Fibroblast of skin of left quadriceps (primary cell): ENCODE results near the gene CYP46A1.
"Not testable (repeated sequence)": the region's sequence is repeated elsewhere in the genome, so short reads cannot be mapped to it uniquely, and the experiment has no call there.

ENCODE experiments used
- DNase-seq, 2 experiments: peaks; one replicate each; pipeline ENCODE4 v3.0.0-alpha.2; 2013; ENCODE audit warnings: low read depth in 2 of 2

The CYP46A1 gene

DNA sequence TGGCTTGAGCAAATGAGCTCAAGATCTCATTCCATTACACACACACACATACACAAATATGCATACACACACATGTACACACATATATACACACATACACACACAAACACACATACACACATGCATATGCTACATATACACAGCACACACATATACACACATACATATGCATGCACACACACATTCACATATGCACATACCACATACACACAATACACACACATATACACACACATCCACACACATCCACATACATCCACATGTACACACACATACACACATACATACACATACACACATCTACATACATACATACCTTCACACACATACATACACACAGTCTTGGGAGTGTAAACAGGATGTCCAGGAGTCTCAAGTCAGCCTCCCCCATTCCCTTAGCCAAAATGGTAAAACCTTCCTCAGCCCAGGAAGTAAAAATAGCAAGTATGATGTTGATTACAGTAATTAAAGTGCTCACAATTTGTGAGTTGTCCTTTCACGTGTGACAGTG is 26.4 kb upstream of the CYP46A1 start:
- no peak for DNase-seq

- DNase-seq: no peak
Observed at GRCh38 chr14:99658218-99658845, 25.8 kb upstream of the CYP46A1 start.

DNA sequence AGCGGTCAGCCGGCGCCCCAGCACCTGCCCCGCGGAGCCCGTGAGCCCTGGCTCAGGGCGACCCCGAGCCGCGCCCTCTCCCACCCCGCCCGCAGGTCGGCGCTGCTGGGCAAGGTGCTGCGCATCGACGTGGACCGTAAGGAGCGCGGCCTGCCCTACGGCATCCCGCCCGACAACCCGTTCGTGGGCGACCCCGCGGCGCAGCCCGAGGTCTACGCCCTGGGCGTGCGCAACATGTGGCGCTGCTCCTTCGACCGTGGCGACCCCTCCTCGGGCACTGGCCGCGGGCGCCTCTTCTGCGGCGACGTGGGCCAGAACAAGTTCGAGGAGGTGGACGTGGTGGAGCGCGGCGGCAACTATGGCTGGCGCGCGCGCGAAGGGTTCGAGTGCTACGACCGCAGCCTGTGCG is 24.8 kb upstream of the CYP46A1 start:
- DNase-seq: no peak

GRCh38 chr14:99660006-99660566 is 24.0 kb upstream of the CYP46A1 start:
- DNase-seq: no peak

GRCh38 chr14:99660794-99661193 is 23.3 kb upstream of the CYP46A1 start:
- DNase-seq: no peak

DNA sequence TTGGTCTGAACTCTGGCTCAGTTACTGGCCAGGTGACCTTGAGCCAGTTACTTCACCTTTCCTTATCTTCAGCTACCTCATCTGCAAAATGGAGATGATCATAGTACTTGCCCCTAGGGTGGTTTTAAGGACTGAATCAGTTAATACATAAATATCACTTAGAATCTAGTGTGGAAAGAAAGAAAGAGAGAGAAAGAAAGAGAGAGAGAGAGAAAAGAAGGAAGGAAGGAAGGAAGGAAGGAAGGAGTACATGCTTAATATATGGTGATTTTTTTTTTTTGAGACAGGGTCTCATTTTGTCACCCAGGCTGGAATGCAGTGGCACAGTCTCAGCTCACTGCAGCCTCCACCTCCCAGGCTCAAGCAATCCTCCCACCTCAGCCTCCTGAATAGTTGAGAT is 22.9 kb upstream of the CYP46A1 start:
- DNase-seq: not testable (repeated sequence)

DNA sequence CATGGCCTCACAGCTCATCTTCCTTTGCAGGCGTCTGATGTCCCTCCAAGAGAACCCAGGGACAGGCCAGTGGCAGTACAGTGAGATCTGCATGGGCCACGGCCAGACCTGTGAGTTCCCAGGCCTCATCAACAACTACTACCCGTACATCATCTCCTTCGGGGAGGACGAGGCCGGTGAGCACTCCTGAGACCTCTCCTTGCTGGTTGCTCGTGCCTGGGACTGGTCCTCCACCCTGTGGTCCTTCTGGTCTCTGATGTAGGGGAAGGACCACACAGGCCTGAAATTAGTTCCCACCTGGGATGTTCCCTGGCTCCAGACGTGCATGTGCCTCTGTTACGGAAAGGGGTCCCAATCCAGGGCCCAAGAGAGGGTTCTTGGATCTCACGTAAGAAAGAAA is 21.3 kb upstream of the CYP46A1 start:
- no peak for DNase-seq

GRCh38 chr14:99663386-99664057 is 20.6 kb upstream of the CYP46A1 start:
- DNase-seq: no peak

DNA sequence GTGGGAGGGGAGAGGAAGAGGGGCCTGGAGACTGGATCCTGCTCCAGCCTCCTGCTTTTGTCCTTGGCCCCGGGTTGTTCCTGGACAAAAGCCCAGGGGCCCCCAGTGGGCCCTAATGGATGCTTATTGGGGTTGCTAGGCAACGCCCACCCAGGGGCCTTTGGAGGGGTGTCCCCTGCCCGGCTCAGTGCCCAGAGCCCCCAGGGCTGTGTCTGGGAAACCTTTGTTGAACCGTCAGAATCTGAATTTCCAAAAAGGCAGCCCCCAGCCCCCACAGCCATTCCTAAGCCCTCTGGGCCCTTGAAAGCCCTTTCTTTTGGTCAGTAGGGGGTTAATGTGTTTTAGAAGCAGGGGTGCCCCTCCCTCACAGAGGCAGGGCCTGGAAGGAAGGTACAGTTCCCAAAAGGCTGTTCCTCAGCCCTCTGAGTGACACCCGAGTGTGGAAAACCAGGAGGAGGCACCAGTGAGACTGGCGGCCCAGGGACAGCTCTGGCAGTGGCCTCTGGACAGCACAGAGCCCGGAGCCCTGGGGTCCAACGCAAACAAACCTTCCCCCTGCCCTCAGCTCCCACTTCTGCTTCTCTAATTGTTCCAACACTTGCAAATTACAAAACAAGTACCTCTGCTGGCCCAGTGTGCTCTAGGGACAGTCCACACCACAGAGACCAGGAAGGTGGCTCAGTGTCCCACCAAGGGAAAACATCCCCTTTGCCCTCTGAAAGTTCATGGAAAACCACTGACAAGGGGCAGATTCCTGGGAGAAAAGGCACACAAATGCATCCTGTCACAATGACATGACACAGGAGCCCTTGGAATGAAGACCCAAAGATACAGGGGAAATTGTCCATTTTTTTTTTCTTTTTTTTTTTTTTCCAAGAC is 19.8 kb upstream of the CYP46A1 start:
- no peak for DNase-seq

DNA sequence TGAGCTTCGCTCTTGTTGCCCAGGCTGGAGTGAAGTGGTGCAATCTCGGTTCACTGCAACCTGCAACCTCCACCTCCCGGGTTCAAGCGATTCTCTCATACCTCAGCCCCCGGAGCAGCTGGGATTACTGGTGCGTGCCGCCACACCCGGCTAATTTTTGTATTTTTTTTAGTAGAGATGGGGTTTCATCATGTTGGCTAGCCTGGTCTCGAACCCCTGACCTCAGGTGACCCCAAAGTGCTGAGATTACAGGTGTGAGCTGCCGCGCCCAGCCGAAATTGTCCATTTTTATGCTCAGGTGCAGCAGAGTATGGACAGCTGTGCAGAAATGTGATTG is 19.2 kb upstream of the CYP46A1 start:
- DNase-seq: no peak

- no peak for DNase-seq
Observed at GRCh38 chr14:99666533-99666932, 17.6 kb upstream of the CYP46A1 start.

DNA sequence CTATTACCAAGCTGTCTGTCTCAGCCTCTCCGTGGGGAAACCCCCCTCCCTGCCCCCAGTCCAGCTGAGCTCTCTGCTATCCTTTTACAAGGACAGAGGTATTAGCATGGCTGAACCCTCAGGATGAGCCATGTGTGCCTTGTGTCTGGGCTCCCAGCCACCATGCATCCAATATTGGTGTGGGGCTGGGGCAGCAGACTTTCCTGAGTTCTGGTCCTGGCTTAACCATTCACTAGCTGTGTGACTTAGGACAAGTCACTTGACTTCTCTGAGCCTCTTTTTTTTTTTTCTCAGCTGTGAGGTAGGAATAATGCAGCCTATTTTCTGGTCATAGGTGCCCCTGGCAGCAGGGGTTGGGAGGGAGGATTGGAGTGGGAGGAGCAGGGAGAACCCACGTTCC is 17.1 kb upstream of the CYP46A1 start:
- DNase-seq: no peak

- no peak for DNase-seq
Observed at GRCh38 chr14:99667821-99668220, 16.3 kb upstream of the CYP46A1 start.

DNA sequence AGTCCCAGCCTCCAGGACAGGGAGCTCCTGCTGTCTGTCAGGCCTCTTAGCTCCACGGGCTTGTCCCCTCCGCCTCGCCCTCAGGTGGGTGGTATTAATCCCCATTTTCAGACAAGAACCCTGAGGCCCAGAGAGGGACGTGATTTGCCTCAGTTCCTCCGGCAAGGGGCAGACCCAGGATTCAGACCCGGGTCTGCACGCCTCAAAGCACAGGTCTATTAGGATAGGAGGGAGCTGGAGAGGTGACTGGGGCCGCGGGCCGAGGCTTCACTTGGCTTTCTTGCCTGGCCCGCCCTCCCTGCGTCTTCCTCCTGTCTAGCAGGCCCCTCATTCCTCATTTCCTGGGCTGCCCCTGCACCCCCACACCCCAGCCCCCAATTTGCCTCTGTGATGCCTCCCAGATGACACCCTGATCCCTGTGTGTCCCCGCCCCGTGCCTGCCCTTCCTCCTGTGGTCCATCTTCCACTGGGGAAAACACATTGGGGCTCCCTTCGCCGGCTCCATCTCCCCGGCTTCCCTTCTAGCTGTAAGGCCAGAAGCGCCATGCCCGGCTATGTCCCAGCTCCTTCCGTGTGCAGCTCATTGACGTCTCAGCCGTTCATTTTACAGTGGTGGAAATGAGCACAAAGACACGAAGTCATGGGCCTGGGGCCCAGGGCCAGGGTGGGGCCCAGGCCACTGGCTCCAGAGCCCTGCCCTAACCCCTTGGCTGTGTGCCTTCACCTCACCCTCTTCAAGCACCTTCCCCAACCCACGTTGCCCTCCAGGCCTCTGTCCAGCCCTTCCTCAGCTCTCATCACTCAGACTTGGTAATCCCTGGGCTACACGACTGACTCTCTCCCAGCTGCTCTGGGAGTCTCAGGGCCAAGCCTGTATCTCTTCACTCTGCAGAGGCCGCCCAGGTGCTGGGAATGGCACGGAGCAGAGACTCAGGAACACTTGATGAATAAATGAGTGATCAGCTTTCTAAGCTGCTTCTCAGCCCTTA is 15.5 kb upstream of the CYP46A1 start:
- DNase-seq: no peak

- DNase-seq: peak in 1 of 2 experiments; percentile 19
Observed at GRCh38 chr14:99670361-99671234, 13.5 kb upstream of the CYP46A1 start.

DNA sequence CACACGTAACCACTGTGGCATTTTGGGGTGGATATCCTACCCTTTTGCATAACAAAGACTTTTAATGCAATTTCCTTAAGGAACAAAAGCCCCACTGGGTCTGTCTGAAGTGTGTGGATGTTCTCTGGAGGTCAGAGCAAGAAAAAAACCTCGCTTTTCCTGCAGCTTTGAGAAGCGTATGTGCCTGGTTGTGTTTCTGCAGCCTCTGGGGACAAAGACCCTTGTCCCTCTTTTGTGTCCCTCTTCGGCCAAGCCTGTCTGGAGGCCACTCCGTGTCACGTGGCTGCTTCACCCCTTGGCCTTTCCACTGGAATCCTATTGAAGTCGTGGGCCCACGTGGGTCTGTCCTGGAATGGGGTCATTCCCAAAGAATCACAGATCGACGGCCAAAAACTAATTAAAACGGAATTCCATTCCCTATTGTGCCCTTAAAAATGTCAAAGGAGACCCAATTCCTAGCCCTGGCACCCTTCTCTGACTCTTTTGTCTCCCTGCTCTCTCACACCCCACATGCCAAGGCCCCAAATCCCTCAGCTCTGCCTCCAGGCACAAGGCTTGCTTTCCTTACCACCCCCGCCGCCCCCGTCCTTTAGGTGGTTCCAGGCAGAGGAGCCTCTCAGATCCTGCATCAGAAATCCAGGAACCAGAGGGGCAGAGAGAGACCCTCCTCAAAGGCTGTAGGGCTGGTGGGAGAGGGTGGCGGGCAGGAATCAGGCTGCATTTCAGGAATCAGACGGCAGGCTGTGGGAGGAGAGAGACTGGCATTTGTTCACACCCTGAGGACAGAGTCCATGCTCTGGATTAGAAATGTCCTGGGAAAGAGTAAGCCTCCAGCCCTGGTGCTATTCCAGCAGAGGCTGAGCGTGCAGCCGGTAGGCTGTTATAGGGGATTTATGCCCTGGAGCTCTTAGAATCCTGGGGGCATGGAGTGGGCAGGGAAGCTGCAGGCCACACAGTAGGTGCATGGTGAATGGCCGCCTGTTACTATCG is 12.6 kb upstream of the CYP46A1 start:
- no peak for DNase-seq

- no peak for DNase-seq
Observed at GRCh38 chr14:99672506-99673304, 11.4 kb upstream of the CYP46A1 start.
